C4-2B (cell line): ENCODE measurements around the gene RPL13A.

Experiments
- ZFX ChIP-seq: fragments of 450-650 bp; IDR thresholded peaks from 2 replicates; pipeline ENCODE4 v1.6.1; 2017
- TF ChIP-seq, protein P1 (sequence below): fragments of 450-650 bp; conservative IDR thresholded peaks from 2 replicates; pipeline ENCODE4 v1.5.1; 2017; ENCODE audit warnings: mild to moderate bottlenecking

GRCh38 chr19:49518033-49518432 is 30.6 kb downstream of the RPL13A start:
- TF ChIP-seq, protein P1, sequence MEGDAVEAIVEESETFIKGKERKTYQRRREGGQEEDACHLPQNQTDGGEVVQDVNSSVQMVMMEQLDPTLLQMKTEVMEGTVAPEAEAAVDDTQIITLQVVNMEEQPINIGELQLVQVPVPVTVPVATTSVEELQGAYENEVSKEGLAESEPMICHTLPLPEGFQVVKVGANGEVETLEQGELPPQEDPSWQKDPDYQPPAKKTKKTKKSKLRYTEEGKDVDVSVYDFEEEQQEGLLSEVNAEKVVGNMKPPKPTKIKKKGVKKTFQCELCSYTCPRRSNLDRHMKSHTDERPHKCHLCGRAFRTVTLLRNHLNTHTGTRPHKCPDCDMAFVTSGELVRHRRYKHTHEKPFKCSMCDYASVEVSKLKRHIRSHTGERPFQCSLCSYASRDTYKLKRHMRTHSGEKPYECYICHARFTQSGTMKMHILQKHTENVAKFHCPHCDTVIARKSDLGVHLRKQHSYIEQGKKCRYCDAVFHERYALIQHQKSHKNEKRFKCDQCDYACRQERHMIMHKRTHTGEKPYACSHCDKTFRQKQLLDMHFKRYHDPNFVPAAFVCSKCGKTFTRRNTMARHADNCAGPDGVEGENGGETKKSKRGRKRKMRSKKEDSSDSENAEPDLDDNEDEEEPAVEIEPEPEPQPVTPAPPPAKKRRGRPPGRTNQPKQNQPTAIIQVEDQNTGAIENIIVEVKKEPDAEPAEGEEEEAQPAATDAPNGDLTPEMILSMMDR = no peak
- TF ChIP-seq ZFX = no peak
